ENCODE results near the gene CD82.
"Not testable (repeated sequence)": the region's sequence is repeated elsewhere in the genome, so short reads cannot be mapped to it uniquely, and the experiment has no call there.

CD82 gene

DNA sequence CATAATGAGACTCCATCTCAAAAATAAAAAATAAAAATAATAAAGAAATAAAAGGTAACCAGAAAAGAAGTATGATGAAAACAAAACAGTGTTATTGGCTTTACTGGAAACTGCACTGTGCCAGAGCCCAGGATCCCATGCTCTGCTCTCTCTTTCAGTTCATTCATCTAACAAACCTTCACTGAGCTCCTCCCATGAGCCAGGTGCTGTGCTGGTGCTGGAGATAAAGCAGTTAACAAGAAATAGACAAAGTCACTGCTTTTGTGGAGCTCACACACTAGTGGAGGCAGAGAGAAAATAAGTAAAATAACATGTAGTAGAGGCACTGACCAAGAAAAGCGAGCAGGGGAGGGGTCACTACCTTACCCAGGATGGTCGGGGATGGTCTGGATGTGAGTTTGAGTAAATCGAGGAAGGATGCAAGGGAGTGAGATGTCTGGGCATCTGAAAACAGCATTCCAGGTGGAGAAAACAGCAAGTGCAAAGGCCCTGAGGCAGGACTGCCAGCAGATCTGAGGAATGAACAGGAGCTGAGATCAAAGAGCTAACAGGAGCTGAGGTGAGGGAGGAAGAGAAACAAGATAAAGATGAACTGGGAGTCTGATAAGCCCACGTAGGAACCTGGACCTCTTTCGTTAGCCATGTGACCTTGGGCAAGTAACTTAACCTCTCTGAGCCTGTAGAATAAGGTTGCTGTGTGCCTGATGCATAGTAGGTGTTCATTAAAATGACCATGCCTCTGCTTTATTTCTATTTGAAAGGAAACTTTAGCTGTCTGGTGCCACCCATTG is 31.3 kb upstream of the CD82 start:
- DNase-seq (ENCODE audit: low read depth, low spot score), result no peak

DNA sequence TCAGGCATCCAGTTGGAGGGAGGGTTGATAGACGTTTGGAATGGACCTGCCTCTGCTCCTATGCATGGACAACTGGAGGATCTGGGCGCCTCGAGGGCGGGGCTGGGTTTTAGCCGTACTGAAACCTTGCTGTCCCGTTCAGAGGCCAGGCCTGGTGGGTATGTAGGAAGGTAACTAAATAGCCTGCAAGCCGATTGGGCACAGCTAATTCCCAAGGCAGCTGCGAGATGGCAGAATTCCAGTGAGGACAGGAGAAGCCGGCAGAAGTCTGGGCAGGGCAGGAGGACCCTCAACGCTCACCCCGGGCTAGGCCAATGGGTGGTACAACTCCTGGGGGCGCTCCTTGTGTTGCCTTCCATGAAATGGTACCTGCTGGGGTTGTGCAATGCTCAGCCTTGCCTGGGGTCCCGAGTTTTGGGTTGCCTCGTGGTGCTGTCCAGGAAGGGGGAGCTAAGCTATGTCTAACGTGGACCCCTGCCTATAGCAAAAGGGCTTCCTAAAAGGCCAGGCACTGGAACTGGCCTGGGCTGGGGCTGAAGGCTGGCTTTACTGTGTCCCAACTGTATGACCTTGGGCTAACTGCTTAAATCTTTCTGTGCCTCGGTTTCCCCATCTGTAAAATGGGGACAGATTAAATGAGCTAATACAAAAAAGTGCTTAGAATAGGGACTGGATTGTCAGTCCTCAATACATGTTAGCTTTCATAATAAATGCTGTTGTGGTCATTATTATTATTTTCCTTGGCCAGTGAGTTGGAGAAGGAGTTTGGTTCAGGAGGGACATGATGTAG is 30.1 kb upstream of the CD82 start:
- no peak for DNase-seq (ENCODE audit: low read depth, low spot score)

DNA sequence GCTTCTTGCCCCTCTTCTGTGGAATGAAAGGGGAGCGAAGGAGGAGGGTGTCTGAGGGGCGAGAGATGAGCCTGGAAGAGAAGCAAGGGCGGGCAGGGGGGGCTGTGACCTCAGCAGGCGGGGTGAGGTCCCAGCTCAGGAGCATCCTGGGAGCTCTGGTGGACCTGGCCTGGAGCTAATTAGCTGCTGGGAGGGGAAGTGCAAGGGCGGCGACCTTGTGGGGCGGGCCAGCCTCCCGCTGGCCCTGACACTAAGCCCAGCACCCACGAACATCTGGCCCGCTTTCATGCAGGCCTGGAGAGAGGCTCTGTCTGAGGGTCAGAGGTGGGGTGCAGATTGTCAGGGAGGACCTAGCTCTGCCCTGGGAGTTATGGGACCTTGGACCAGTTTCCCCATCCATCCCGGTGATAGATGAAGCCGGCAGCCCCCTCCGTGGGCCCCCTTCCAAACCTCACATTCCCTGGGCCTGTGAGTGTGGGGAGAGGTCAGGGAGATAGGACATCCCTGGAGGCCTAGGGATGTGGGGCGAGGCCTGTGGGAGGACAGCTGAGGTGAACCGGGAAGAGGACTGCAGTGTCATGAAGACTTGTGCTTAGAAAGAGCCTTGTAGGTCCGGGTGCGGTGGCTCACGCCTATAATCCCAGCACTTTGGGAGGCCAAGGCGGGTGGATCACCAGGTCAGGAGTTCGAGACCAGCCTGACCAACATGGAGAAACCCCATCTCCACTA is 28.5 kb upstream of the CD82 start:
- no peak for DNase-seq (ENCODE audit: low read depth, low spot score)

DNA sequence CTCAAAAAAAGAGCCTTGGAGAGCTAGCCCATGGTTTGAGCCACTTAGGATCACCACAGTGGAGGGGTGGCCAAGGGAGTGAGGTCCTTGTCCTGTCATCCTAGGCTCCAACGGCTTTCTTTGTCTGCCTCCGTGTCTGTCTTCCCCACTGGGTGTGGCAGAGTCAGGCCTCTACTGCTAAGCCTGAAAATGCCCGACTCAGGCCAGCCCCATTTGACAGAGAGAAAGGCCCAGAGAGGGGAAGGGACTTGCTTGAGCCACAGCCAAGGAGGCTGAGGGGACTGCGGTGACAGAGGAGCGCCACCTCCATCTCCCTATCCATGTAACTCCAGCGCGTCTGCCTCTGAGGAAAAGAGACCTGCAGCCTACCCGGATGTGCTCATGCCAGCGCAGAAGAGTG is 27.8 kb upstream of the CD82 start:
- DNase-seq (ENCODE audit: low read depth, low spot score), result no peak

DNA sequence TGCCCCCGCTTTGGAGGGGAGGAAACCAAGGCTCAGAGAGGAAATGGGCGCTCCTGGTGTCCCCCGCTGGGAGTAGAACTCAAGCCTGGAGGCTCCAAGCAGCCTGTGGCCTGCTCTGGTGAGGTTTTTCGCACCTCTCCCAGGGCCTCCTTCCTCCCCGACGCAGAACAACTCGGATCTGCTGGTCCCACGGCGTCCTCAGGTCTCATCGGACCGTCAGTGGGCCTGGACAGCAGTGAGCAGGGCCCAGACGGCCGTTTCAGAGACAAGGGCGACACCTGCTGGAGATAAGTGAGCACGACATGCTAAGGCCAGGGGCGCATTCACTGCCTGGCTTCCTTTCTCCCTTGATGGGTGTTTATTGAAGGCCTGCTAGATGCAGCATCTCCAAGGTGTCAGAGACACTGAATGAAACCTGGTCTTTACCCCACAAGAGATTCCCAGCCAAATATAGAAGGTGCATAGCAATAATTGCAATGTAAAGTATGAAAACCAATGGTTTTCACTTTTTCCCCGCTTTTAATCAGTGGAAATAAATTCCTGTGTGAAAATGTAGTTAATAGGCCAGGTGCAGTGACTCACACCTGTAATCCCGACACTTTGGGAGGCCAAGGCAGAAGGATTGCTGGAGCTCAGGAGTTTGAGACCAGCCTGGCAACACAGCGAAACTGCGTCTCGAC is 26.9 kb upstream of the CD82 start:
- DNase-seq (ENCODE audit: low read depth, low spot score), result peak; percentile 41

DNA sequence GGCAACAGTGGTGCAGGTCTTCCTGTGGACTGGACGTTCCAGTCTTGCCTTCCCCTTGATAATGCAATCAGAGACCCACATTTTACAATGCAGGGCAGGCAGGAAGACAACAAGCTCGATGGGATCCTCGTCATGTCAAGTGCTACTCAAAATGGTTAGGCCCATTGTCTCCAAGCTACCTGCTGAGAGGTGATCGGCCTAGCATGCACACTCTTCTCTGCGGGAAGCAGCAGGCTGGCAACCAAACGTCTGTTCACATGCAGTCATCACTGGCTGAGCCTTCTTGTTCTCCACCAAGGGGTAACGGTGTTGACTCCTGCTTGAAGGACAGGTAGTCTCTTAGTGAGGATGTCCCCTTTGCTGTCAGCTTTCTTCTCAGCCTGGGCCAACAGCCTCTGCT is 25.5 kb upstream of the CD82 start:
- DNase-seq (ENCODE audit: low read depth, low spot score), result no peak

DNA sequence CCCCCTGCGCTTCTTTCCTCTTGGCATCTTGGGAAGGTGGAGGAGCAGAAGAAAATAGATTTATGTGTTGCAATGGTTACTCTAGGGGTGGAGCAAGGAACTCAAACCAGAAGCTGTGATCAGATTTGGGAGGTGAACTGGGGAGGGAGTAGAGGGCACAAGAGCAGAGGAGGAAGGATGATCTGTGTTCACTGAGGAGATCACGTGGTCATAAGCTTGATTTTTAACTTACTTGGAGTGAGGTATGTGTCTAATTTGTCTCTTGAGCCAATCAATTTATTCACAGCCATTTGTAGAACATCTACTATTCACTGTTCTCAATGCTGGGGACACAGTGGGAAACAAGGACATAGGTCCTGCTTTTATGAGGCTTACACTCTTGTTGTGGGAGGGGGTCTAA is 24.8 kb upstream of the CD82 start:
- DNase-seq (ENCODE audit: low read depth, low spot score), result no peak

DNA sequence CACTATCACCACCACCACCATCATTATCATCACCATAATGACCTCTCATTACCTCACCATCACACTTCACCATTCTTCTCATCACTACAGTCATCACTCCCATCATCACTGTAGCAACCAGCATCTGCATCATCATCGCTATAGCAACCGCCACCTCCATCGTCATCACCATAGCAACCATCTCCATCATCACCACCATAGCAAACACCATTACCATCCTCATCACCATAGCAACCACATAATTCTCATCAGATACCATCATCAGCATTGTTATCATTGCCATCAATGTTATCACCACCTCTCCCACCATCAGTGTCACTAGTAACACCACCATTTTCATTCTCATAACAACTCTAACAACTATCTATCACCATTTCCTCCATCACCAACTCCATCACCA is 23.1 kb upstream of the CD82 start:
- DNase-seq (ENCODE audit: low read depth, low spot score), result no peak

DNA sequence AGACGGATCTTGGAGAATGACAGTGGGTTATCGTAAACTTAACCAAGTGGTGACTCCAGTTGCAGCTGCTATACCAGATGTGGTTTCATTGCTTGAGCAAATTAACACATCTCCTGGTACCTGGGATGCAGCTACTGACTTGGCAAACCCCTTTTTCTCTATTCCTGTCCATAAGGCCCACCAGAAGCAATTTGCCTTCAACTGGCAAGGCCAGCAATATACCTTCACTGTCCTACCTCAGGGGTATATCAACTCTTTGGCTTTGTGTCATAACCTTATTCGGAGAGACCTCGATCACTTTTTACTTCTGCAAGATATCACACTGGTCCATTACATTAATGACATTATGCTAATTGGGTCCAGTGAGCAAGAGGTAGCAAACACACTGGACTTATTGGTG is 18.5 kb upstream of the CD82 start:
- DNase-seq (ENCODE audit: low read depth, low spot score), result not testable (repeated sequence)

DNA sequence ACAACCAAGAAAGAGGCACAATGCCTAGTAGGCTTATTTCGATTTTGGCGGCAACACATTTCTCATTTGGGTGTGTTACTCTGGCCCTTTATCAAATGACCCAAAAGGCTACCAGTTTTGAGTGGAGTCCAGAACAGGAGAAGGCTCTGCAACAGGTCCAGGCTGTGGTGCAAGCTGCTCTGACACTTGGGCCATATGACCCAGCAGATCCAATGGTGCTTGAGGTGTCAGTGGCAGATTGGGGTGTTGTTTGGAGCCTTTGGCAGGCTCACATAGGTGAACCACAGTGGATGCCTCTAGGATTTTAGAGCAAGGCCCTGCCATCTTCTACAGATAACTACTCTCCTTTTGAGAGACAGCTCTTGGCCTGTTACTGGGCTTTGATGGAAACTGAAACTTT is 17.9 kb upstream of the CD82 start:
- not testable (repeated sequence) for DNase-seq (ENCODE audit: low read depth, low spot score)

DNA sequence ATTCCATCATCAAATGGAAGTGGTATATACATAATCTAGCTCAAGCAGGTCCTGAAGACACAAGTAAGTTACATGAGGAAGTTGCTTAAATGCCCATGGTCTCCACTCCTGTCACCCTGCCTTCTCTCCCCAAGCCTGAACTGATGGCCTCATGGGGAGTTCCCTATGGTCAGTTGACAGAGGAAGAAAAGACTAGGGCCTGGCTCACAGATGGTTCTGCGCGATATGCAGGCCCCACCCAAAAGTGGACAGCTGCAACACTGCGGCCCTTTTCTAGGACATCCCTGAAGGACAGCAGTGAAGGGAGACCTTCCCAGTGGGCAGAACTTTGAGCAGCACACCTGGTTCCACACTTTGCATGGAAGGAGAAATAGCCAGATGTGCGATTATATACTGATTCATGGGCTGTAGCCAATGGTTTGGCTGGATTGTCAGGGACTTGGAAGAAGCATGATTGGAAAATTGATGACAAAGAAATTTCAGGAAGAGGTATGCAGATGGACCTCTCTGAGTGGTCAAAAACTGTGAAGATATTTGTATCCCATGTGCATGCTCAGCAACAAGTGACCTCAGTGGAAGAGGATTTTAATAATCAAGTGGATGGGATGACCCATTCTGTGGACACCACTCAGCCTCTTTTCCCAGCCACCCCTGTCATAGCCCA is 17.3 kb upstream of the CD82 start:
- DNase-seq (ENCODE audit: low read depth, low spot score), result no peak

DNA sequence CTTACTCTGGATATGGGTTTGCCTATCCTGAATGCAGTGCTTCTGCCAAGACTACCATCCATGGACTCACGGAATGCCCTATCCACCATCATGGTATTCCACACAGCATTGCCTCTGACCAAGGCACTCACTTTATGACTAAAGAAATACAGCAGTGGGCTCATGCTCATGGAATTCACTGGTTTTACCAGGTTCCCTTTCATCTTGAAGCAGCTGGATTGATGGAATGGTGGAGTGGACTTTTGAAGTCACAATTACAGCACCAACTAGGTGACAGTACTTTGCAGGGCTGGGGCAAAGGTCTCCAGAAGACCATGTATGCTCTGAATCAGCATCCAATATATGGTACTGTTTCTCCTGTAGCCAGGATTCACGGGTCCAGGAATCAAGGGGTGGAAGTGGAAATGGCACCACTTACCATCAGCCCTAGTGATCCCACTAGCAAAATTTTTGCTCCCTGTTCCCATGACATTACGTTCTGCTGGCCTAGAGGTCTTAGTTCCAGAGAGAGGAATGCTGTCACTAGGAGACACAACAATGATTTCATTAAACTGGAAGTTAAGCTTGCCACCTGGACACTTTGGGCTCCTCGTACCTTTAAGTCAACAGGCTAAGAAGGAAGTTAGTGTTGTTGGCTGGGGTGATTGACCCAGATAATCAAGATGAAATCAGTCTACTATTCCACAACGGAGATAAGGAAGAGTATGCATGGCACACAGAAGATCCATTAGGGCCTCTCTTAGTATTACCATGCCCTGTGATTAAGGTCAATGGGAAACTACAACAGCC is 16.3 kb upstream of the CD82 start:
- DNase-seq (ENCODE audit: low read depth, low spot score), result not testable (repeated sequence)

DNA sequence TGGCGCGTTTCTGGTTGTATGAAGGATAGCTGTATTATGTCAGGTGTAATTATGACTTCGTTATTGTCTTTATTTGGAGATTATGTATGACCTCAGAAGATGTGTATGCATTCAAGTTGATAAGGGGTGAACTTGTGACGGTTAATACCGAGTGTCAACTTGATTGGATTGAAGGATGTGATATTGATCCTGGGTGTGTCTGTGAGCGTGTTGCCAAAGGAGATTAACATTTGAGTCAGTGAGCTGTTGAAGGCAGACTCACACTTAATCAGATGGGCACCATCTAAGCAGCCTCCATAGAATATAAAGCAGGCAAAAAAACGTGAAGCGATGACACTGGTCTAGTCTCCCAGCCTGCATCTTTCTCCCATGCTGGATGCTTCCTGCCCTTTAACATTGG is 15.3 kb upstream of the CD82 start:
- DNase-seq (ENCODE audit: low read depth, low spot score), result no peak

DNA sequence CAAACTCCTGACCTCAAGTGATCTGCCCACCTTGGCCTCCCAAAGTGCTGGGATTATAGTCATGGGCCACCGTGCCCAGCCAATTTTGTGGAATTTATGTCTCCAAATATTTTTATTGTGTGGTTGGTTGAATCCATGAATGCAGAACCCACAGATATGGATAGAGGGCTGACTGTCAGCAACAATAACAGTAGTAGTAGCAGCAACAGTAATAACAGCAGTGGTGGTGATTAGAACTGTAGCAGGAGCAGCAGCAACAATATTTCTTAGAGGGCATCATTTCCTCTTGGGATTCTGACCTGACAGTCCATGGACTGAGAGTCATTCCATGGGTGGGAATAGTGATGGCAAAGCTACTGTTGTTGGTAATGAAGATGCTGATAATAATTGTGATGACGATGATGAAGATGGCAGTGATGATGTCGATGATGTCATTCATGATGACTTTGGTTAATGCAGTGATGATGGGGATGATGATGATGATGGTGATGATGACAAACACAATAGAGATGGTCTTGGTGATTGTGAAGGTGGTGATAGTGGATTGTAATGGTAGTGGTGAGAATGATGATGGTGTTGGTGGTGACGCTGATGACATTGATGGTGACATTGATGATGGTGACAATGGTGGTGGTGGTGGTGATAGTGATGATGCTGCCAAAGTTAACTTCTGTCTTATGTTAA is 13.9 kb upstream of the CD82 start:
- no peak for DNase-seq (ENCODE audit: low read depth, low spot score)

DNA sequence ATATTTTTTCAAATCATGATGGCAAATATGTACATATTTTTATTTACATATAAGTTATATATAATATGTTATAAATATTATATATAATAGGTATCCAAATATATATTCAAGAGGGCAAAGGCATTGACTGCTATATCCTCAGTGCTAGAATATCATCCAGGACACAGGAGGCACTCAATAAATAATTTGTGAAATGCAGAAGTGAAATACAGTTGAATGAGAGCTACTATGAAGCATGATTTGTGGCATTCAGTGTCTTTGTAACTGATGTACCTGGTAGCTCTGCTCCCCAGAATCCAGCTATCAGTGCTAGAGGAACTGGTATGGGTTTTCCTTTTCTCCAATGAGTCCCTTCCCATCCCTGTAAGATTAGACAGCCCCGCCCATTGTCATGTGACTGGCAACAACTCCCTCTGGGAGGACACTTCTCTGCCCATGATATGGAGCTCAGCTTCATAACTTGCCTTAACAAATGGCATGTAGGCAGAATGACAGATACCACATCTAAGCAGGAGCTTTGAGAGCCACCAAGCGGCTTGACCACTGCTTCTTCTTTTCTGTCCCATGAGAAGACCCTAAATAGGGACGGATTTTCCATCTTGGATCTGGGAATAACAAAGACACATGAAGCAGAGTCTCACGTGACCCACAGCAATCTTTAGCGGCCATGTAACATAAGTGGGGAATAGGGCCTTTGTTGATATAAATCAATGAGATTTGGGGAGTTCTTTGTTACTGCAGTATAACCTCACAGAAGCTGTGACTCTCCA is 10.2 kb upstream of the CD82 start:
- no peak for DNase-seq (ENCODE audit: low read depth, low spot score)

DNA sequence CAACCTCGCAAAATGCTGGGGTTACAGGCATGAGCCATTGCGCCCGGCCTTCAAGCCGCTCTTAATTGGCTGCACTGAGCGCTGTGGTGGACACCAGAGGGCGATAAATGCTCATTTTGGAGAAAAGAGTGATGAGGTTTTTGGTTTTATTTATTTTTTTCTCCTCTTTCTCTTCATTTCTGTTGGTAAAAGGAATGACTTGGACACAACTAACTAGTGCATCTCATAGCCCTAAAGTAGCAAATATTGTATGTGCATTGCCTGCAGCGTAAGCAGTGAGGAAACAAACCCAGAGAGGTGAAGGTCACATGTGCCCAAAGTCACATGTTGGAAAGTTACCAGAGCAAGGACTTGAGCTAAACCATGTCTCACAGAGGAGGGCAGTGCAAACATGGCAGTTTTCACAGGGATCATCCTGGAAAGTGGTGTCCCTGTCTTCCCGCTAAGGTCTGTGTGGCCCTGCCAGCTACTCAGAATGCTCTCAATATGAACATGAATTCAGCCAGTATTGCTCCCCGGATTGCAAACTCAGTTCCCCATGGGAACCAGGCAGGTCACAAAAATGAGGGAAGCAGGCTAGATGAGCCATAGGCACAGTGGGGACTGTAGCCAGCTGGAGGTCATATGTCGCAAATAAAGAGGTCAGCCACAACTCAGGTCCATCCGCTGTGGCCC is 8.6 kb upstream of the CD82 start:
- DNase-seq (ENCODE audit: low read depth, low spot score), result peak; percentile 48

DNA sequence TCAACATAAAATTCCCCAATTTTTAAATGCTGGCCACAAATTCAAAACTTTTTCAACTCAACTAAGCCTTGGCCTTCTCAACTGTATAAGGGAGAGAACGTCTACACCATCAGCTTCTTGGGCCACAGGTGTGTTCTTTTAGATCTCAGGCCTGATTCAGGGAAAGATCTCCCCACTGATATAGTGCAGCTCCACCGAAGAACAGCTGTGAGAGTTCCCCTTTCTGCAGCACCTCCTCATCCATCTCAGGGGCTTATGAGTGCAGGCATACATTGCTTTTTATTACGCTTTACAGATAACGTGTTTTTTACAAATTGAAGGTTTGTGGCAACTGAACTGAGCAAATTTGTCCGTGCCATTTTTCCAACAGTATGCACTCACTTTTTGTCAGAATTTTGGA is 8.0 kb upstream of the CD82 start:
- no peak for DNase-seq (ENCODE audit: low read depth, low spot score)

DNA sequence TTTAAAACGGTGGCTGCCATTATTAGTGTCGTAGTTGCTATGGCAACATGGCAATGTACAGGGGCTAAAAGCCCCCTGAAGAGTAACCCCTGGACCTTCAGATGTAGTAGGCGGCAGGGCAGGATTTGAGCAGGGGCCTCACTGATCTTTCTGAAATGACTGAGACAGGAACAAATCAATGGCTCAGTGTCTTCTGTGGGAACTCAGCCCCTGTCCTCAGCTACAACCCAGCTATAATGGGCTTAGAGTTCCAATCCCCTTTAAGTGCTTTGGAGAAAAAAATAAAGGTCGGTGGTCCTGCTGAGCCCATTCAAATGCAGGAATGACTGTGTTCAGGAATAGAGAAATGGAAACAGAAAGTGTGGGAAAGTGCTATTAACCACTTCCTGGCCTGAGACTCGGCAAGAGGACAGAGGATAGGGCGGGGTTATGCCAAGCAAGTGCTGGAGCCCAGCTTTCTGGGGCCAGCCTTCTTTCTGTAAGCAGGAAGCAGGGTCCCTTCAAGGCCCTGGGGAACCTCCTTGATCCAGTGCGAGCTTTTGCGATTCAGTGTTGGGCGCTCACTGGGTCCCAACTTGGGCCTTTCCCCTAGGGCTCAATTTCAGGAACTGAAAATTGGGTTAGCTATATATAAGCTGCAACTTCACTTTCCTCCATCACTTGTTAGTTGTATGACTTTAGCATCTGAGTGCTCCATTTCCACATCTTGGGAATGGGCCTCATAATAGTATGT is 6.1 kb upstream of the CD82 start:
- DNase-seq (ENCODE audit: low read depth, low spot score), result no peak
